ENCODE data around the gene CDK8. TPM values are rescaled to one million over a fixed set of nuclear protein-coding genes. Genes with fewer than 3 reads are reported as not detected.
A peak's percentile ranks its signal among the peaks of the same experiment; 100 is the strongest.

The CDK8 gene
- total and polyA plus RNA-seq, 9 of the 15 experiments (the other 6 are each of a cell fraction or from before 2014, with no cell fraction given): 11.3 to 33.7 (median 20.3) TPM

- DNase-seq (ENCODE audit: extremely low read depth in 1 of 4, low spot score in 3 of 4) (no peak), ATAC-seq (no peak), FAIRE-seq (no peak)
- Histone ChIP-seq H2AFZ (ENCODE audit: low read depth, low read length) (no peak overlapping the region), H4K20me1 (replicated peaks; ENCODE audit: control insufficient read depth, insufficient read depth, low read length) (0 out of 2 replicates have a peak, but pooled peaks cover 2% of the 10 kb centered on the region), H3K4me2 (ENCODE audit: insufficient read depth, low read length) (no peak overlapping the region), H3K4me1 (replicated peaks in 1 of 2; ENCODE audit: control insufficient read depth in 2 of 2, insufficient read depth in 2 of 2, low read length in 2 of 2) (0 out of 5 replicates have a peak, but pooled peaks cover 0 to 3% of the 10 kb centered on the region in 2 experiments), H3K36me3 (ENCODE audit: control insufficient read depth, insufficient read depth, low read length) (no peaks in the 10 kb centered on the region), H3K9ac (ENCODE audit: insufficient read depth in 1 of 2, low read depth in 2 of 2, low read length in 2 of 2) (no peak overlapping the region), H3K27ac (ENCODE audit: extremely low read depth, low read depth, low read length) (no peak overlapping the region), H3K4me3 (no peak overlapping the region), H3K79me2 (ENCODE audit: control insufficient read depth, insufficient read depth, low read length) (peaks cover 5% of the 10 kb centered on the region; the same call in 2 of the 3 replicates), H3K9me1 (ENCODE audit: control insufficient read depth, insufficient read depth, low read length) (no peaks in the 10 kb centered on the region), H3K9me3 (replicated peaks; ENCODE audit: control insufficient read depth, insufficient read depth, low read depth, low read length) (no peaks in the 10 kb centered on the region), H3K27me3 (ENCODE audit: control insufficient read depth in 2 of 2, insufficient read depth in 2 of 2, low read length in 2 of 2) (no peaks in the 10 kb centered on the region)
- ChIA-PET POLR2A (no interaction called here), CTCF (ENCODE audit: low intra/inter-chr PET ratio) (no interaction called here)
- no TSS peak for BruUV-seq (replicated peaks)
- intact Hi-C loops (cut with micrococcal nuclease): no loop called here
- in situ Hi-C loops (cut with MboI): no loop called here
- WGBS (ENCODE audit: insufficient coverage, low coverage, missing lambda C conversion rate): 0% methylated on average over 1 of the region's 1 CpG
- TF ChIP-seq PYGO2 (tag; IDR thresholded peaks at IDR 0.05) (no peak), SIN3B (IDR thresholded peaks at IDR 0.05; ENCODE audit: low read depth) (no peak), CXXC5 (CRISPR knock-in tag; IDR thresholded peaks at IDR 0.05) (no peak), ZBTB33 (CRISPR knock-in tag; IDR thresholded peaks at IDR 0.05) (no peak), ATF7 (IDR thresholded peaks at IDR 0.05) (peak; percentile 61; the same call in 1 of the 2 replicates), DIDO1 (tag; IDR thresholded peaks at IDR 0.05; ENCODE audit: low read depth) (no peak), CEBPG (CRISPR knock-in tag; IDR thresholded peaks at IDR 0.05) (no peak), CEBPG (tag; conservative IDR thresholded peaks at IDR 0.05 in 1 of 2, IDR thresholded peaks at IDR 0.05 in 1 of 2) (0 out of 4 replicates have a peak, but pooled peaks of 1 of the 2 experiments have one; percentile 29), ATF3 (IDR thresholded peaks at IDR 0.05) (peak; percentile 47), ATF3 (CRISPR knock-in tag; conservative IDR thresholded peaks at IDR 0.05) (no peak), CUX1 (CRISPR knock-in tag; IDR thresholded peaks at IDR 0.05) (no peak), PHTF2 (CRISPR knock-in tag; IDR thresholded peaks at IDR 0.05) (no peak), PREB (CRISPR knock-in tag; IDR thresholded peaks at IDR 0.05) (no peak), ILK (tag; IDR thresholded peaks at IDR 0.05; ENCODE audit: borderline replicate concordance, low read depth) (no peak)
These were observed 71.9 kb downstream of the CDK8 start for GRCh38 chr13:26325876-26326275.

Measured in K562 (cell line).